Measurements from ENCODE around the gene GLOD5.
A peak's percentile ranks its signal among the peaks of the same experiment; 100 is the strongest.

GLOD5 gene

DNA sequence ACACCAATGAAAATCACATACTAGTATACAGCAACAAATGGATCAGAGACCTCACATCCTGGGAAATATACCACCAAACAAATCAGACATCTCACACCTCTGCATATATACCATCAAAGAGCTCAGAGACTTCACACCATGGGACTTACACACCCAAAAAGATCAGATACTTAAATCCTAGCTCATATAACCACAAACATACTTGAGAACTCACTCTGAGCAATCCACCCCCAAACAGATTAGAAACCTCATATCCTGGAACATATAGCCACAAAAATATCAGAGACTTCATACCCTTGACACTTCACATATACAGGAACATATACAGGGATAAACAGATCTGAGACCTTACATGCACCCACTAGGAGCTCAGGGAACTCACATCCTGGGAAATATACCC, 32.9 kb upstream of the GLOD5 start:
- TF ChIP-seq ZNF202 (tag by site-specific recombination; IDR thresholded peaks at IDR 0.05; ENCODE audit: borderline replicate concordance) (no peak), ZNF544 (tag by site-specific recombination; IDR thresholded peaks at IDR 0.05) (no peak), ZNF488 (tag by site-specific recombination; IDR thresholded peaks at IDR 0.05) (no peak), ZNF302 (tag by site-specific recombination; IDR thresholded peaks at IDR 0.05; ENCODE audit: low read depth) (no peak), BCL11B (tag by site-specific recombination; IDR thresholded peaks at IDR 0.05; ENCODE audit: low read depth) (no peak), GLIS1 (tag by site-specific recombination; IDR thresholded peaks at IDR 0.05) (no peak), ZNF654 (tag by site-specific recombination; IDR thresholded peaks at IDR 0.05; ENCODE audit: low read depth) (no peak), ZNF19 (tag by site-specific recombination; IDR thresholded peaks at IDR 0.05; ENCODE audit: low read depth) (no peak), ZNF571 (tag by site-specific recombination; IDR thresholded peaks at IDR 0.05) (no peak)
- Histone ChIP-seq H3K36me3 (ENCODE audit: control insufficient read depth in 2 of 2, insufficient read depth in 1 of 2, low read length in 2 of 2) (peaks cover 0 to 2% of the 10 kb centered on the region in 2 experiments; a peak in 2 of 3 replicates), H3K27ac (ENCODE audit: extremely low read depth, low read depth, low read length) (no peak overlapping the region), H3K4me3 (ENCODE audit: low read depth, low read length) (no peak overlapping the region), H3K4me1 (ENCODE audit: control insufficient read depth, insufficient read depth, low read length) (no peaks in the 10 kb centered on the region), H3K9me3 (ENCODE audit: control insufficient read depth, insufficient read depth, low read depth, low read length) (no peaks in the 10 kb centered on the region)
- CTCF ChIA-PET, result no interaction called here
- POLR2A ChIA-PET, result interaction anchor here (1.6 kb wide), 1 partner anchor 9 kb away, joined by 7 read pairs; no protein-coding TSS in a partner anchor

DNA sequence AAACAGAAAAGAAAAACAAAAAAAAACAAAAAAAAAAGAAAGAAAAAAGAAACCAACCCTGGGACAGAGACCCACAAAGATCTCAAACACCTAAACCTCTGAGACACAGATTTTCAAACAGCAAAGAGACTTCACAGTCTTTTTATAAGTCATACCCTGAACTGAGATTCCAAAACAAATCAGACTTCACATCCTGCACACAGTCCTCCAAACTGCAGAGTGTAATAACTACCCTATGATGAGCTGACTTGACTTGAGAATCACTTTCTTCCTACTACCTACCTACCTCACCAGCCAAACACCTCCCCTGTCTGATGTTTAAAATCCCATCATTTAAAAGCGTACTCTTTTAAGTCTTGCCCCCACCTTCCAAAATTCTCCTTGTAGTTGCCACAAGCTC, 25.2 kb upstream of the GLOD5 start:
- Histone ChIP-seq H3K27ac (ENCODE audit: extremely low read depth, low read depth, low read length) (peak overlapping the region; percentile 86; the same call in 1 of the 2 replicates), H3K4me1 (ENCODE audit: control insufficient read depth, insufficient read depth, low read length) (no peaks in the 10 kb centered on the region), H3K4me3 (ENCODE audit: low read depth, low read length) (peak overlapping the region; percentile 45), H3K9me3 (ENCODE audit: control insufficient read depth, insufficient read depth, low read depth, low read length) (no peaks in the 10 kb centered on the region), H3K36me3 (ENCODE audit: control insufficient read depth in 2 of 2, insufficient read depth in 1 of 2, low read length in 2 of 2) (peaks cover 0 to 4% of the 10 kb centered on the region in 2 experiments; a peak in 2 of 3 replicates)
- TF ChIP-seq ZNF830 (tag by site-specific recombination; IDR thresholded peaks at IDR 0.05; ENCODE audit: low read depth) (no peak), RBAK (tag by site-specific recombination; IDR thresholded peaks at IDR 0.05) (no peak), ZBTB20 (tag by site-specific recombination; IDR thresholded peaks at IDR 0.05) (no peak), ZNF335 (tag by site-specific recombination; conservative IDR thresholded peaks at IDR 0.05) (peak; percentile 14; the same call in 1 of the 2 replicates), FEZF1 (tag by site-specific recombination; IDR thresholded peaks at IDR 0.05) (no peak), OSR2 (tag by site-specific recombination; IDR thresholded peaks at IDR 0.05) (no peak), REPIN1 (tag by site-specific recombination; IDR thresholded peaks at IDR 0.05; ENCODE audit: low read depth) (no peak), ZNF701 (tag by site-specific recombination; IDR thresholded peaks at IDR 0.05) (no peak), ZNF248 (tag by site-specific recombination; IDR thresholded peaks at IDR 0.05) (no peak), ZNF548 (tag by site-specific recombination; IDR thresholded peaks at IDR 0.05) (no peak), ZNF600 (tag by site-specific recombination; IDR thresholded peaks at IDR 0.05) (peak; percentile 71), ZNF677 (tag by site-specific recombination; IDR thresholded peaks at IDR 0.05) (no peak), ZNF155 (tag by site-specific recombination; IDR thresholded peaks at IDR 0.05) (no peak), ZEB2 (tag by site-specific recombination; IDR thresholded peaks at IDR 0.05) (no peak), SP3 (tag by site-specific recombination; IDR thresholded peaks at IDR 0.05) (no peak)
- CTCF ChIA-PET, result interaction anchor here (0.6 to 1.1 kb wide), 2 partner anchors 88 to 180 kb away, joined by 3 to 6 read pairs; no protein-coding TSS in a partner anchor
- POLR2A ChIA-PET, result interaction anchor here (1.5 to 2.0 kb wide), 4 partner anchors 12 to 65 kb away, joined by 4 to 16 read pairs (median 10); partner anchors contain the start of genes HDAC6 and SUV39H1

DNA sequence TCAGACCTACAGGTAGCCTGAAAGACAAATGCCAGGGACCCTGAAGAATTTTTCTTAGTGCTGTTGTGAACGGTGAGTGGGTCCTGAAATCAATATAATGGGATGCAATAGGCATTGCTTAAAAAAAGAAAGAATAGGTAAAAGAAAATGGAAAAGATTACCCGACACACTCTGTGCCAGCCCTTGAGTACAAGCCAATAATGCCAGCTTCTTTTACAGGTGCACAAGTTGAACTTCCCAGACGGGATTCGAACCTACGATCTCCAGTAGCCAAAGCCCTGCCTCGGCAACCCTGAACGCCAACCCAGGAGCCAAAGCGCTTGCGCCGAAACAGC, 24.7 kb upstream of the GLOD5 start:
- TF ChIP-seq ZEB2 (tag by site-specific recombination; IDR thresholded peaks at IDR 0.05) (no peak), ZNF239 (tag by site-specific recombination; IDR thresholded peaks at IDR 0.05) (no peak), ZBTB1 (tag by site-specific recombination; IDR thresholded peaks at IDR 0.05) (no peak), ZNF701 (tag by site-specific recombination; IDR thresholded peaks at IDR 0.05) (no peak), ZNF335 (tag by site-specific recombination; conservative IDR thresholded peaks at IDR 0.05) (peak; percentile 49), ZNF529 (tag by site-specific recombination; IDR thresholded peaks at IDR 0.05; ENCODE audit: insufficient replicate concordance) (no peak), ZNF324 (tag by site-specific recombination; IDR thresholded peaks at IDR 0.05) (peak; percentile 19; the same call in 1 of the 2 replicates), ZNF394 (tag by site-specific recombination; IDR thresholded peaks at IDR 0.05; ENCODE audit: borderline replicate concordance) (no peak), PRDM4 (tag by site-specific recombination; IDR thresholded peaks at IDR 0.05) (no peak), ZNF155 (tag by site-specific recombination; IDR thresholded peaks at IDR 0.05) (no peak), RBAK (tag by site-specific recombination; IDR thresholded peaks at IDR 0.05) (no peak), KLF8 (tag by site-specific recombination; IDR thresholded peaks at IDR 0.05) (no peak)
- POLR2A ChIA-PET, result interaction anchor here (0.7 to 2.0 kb wide), 20 partner anchors 8 to 532 kb away, joined by 3 to 16 read pairs (median 4); partner anchors contain the start of genes HDAC6, OTUD5, PCSK1N and PQBP1
- peak overlapping the region; percentile 86; the same call in 1 of the 2 replicates for H3K27ac ChIP-seq (ENCODE audit: extremely low read depth, low read depth, low read length)

More for the DNA sequence above, 24.7 kb upstream of the GLOD5 start:
- no peaks in the 10 kb centered on the region for H3K9me3 ChIP-seq (ENCODE audit: control insufficient read depth, insufficient read depth, low read depth, low read length)
- no peaks in the 10 kb centered on the region for H3K4me1 ChIP-seq (ENCODE audit: control insufficient read depth, insufficient read depth, low read length)
- H3K36me3 ChIP-seq (ENCODE audit: control insufficient read depth in 2 of 2, insufficient read depth in 1 of 2, low read length in 2 of 2), result peaks cover 0 to 4% of the 10 kb centered on the region in 2 experiments; a peak in 2 of 3 replicates
- peak overlapping the region; percentile 45 for H3K4me3 ChIP-seq (ENCODE audit: low read depth, low read length)
- CTCF ChIA-PET, result interaction anchor here (0.6 to 1.1 kb wide), 2 partner anchors 141 to 180 kb away, joined by 3 read pairs; no protein-coding TSS in a partner anchor

All from HEK293 (cell line).